NCI-H2029 treated with DMSO at 0.1 percent for 48 hours (cell line): ENCODE measurements around the gene NUAK2.
"Not testable (repeated sequence)": the region's sequence is repeated elsewhere in the genome, so short reads cannot be mapped to it uniquely, and the experiment has no call there.

Experiments used
- DNase-seq: peaks from one replicate; lab custom pipeline; 2025; lab: John Stamatoyannopoulos, UW

NUAK2 gene

DNA sequence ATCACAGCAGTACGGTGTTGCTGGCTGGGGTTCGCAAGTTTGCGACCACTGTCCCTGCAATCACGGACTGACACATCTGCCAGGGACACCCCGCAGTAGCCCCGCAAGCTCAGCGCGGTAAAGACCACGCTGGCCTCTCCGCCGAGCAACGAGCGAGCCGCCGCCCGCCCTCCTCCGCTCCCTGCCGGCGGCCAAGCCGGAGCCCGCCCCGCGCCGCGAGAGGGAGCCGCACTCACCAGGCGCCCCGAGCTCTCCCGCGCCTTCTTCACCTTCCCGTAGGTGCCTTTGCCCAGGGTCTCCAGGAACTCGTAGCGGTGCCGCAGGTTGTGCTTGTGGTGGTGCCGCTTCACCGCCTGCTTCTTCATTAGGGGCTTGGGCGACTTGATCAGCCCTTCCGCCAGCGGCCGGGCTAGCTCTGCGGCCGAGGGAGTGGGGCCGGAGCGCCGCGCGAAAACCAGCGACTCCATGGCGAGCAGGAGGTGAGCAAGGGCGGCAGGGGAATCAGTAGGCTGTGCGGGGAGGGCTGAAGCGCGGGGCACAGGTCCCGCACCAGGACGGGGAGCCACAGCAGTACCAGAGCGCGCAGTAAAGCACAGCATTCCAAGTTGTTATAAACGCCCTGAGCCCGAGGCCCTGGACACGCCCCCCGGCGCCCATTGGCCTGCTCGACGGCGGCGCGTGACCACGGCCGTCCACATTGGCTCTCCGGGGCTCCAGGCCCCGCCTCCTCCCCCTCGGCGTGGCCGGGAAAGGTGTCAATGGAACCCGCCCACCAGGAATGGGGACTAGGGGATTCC, at the start of gene NUAK2:
TSS of gene NUAK2 (minus strand) at position 584 of the 797 bp plus-strand sequence. CDS start at position 467, 117 bp downstream.
- peak; percentile 62 for DNase-seq

DNA sequence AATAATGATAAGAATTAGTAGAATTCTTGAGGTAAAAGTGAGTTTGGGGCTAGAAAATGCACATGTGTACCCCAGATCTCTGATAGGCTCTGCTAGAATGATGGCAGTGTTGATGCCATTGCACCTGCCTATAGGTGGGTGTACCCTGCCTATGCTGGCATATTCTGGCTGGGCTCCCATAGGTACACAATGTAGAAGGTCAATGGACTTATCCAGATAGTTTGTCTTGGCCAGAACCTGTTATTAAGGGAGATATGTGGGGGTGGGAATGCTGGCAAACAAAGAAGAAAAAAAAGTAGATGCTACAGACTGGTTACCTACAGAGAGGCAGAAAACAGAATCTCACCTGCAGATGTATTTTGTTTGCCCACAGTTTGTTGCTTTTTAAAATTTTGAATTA, 49.2 kb upstream of the NUAK2 start:
- peak; percentile 36 for DNase-seq

DNA sequence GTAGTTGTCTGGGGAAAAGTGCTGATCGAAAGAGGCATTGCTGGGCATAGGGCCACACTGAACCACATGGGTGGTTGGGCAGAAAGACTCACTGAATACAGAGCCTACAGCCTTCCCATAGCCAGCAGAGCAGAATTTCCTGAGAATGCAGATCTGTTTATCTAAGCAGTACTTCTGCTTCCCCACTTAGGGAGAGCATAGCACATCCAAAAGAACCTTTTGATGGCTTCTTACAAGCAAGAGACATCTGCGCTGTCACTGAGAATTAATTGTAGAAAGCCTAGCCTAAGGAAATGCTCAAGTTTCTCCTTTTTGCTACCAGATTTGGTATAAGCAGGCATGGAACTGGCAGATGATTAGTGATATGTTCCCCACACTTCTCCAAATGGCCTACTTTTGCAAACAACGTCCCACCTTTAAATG, 48.2 kb upstream of the NUAK2 start:
- DNase-seq, result peak; percentile 39

DNA sequence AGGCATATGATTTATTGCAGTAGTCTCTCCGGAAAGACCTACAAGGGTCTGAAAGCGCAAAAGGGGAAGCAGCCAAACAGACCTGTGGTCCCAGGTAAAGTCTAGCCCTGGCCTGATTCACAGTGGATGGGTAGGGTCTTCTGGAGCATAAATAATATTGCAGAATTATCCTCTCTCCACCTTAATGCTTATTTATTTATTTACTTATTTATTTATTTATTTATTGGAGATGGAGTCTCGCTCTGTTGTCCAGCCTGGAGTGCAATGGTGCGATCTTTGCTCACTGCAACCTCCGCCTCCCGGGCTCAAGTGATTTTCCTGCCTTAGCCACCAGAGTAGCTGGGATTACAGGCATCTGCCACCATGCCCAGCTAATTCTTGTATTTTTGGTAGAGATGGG, 46.9 kb upstream of the NUAK2 start:
- no peak for DNase-seq

DNA sequence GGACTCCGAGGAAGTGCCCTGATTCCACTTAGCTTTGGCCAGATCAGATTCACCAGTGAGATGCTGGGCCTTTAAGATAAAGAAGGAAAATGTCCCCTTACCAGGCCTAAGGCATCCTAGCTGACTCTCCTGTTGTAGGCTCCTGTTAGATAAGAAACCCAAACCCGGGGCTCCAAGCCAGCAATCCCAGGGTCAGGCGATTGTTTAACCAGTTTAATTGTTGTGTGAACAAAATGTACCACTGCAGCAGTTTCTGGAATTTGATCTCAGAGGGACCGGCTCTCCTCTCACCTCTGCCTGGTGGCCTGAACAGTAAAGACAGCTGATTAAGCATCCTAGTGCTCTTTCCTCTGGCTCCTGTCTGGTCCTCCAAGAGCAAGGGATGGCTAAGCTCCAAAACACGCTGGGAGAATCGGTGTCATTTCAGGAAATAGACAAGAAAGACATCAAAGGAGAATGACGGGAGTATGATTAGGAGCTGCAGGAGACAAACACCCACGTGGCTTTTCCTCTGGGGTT, 44.5 kb upstream of the NUAK2 start:
- DNase-seq, result peak; percentile 84

DNA sequence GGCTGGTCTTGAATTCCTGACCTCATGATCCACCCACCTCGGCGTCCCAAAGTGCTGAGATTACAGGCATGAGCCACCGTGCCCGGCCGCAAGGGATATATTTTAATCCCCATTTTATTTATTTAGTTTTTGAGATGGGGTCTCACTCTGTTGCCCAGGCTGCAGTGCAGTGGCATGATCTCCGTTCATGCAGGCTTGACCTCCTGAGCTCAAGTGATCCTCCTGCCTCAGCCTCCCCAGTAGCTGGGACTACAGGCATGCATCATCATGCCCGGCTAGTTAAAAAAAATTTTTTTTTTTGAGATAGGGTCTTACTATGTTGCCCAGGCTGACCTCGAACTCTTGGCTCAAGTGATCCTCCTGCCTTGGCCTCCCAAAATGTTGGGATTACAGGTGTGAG, 43.5 kb upstream of the NUAK2 start:
- DNase-seq, result not testable (repeated sequence)

DNA sequence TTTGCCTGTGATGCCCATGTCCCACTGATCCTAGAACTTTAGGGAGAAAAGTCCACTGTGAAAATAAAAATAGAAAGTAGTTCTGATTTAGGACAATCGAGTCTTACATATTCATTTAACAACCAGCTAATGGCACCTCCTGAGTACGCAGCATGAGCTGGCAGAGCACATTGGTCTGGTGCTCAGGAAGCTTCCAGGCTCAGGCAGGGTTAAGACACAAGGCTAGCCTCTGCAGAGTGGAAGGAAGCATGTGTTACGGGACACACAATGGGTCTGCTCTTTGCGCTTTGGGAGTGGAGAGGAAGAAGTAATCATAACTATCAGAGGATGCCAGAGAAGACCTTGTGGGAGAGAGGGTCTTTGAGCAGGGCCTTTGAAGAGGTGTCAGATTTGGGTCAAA, 39.3 kb upstream of the NUAK2 start:
- DNase-seq, result no peak

DNA sequence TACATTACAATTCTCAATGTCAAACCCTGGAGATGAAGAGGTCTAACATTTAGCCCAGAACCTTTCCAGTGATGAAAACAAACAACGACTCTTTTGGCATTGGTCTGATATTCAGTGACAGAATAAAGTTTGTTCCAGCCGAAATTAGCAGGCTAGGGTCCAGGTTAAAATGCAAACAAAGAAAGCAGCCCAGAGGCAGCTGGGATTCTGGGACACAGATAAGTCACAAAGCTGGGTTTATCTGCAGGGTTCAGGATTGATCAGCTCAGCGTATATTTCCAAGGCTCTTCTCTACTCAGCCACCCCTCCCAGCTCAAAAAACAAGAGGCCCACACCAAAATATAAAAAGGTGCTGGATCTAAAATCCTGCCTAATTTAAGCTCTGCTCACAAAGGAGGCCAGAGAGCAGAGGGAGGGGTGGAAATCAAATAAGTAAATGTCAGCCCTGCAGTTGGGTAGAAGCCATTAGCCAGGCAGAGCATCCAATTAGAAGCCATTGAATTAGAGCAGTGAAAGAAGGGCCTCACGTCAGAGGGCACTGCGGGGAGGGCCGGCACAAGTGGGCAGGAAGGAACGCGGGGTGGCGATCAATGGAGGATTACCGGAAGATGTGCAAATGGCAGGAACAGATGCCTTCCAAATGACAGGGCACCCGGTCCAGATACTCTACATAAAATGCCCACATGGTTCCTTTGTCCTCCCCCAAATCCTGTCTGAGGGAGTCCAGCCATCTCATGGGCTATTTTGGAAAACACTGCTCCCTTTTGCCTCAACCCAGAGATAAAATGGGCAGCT, 38.4 kb upstream of the NUAK2 start:
- no peak for DNase-seq

DNA sequence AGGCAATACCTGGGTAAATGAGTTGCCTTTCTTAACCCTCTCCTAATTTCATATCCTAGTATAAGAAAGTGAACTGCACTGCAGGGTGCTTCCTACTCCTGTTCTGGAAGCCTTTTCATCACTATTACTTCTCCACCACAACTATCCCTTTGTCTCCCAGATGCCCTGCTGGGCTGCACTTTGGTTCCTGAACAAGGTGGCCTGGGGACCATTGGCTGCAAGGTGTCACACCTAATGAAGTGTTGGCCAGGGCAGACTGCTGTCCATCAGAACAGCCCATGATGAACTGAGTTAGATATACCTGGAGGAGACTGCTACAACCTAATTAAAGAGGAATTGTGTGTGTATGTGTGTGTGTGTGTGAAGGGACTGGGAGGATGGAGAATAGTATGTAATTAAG, 37.0 kb upstream of the NUAK2 start:
- DNase-seq, result no peak

DNA sequence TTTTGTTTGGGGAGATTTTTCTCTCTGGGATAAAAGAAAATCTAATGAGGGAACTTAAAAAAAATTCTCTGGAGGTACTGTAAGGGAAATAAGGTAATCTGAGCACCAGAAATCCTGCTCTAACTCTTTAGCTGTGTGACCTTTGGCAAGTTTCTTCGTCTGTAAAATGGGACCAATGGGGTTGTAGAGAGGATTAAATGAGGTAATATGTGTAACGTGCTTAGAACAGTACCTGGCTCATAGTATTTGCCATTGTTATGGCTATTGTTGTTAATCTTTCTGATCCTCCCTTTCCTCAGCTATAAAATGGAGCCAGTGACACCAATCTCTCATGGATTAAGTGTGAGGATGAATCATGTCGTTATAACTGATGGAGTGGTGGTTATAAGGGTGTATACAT, 36.0 kb upstream of the NUAK2 start:
- DNase-seq, result no peak

DNA sequence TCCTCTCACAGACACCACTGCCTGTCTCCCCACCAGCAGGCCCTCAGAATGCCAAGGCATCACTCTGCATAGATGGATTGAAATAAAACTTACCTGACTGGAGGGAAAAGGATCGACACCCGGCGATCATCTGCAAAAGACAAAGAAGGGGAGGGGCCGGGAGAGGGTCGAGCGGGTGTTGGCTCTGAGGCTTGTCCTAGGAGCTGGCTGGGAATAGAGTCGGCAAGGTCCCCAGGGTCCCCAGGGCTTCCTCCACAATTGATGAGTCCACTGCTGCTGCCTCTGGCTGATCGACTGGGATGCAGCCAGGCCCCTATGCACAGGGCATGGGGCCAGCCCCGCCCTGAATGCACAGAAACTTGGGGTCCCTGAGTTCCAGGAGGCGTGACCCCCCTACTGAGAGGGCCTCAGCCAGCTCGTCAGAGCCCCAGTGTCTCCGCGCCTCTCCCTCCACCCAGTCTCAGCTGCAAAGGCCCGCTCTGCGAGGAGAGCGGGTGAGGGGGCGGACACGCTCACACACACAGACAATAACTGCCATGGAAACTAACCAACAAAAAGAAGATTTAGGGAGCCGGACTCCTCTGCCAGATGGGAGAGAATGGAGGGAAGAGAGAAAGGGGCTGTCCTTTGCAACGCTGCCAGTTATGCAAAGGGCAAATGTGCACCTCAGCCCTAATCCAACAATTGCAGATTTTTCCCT, 35.0 kb upstream of the NUAK2 start, which contains the start of gene KLHDC8A:
TSS of gene KLHDC8A (minus strand) at position 483 of the 700 bp plus-strand sequence. CDS start 13,318 bp downstream, outside the sequence.
- DNase-seq, result no peak

DNA sequence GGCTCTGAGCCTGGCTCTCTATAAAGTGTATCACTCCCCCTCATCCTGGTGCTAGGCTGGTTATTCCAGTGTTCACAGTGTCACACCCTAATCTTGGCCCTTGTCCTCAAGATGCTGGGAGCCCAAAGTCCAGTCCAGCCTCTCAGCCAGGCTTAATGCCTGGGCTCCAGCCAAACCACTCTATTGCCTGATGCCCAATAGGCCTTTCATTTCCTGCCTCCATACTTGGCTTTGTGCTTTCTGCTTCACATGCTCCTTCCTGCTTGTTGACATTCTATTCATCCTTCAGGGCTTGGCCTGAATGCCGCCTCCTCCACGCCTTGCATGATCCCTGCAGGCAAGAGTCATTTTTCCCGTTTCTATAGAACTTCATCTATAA, 33.5 kb upstream of the NUAK2 start:
- DNase-seq, result peak; percentile 83

DNA sequence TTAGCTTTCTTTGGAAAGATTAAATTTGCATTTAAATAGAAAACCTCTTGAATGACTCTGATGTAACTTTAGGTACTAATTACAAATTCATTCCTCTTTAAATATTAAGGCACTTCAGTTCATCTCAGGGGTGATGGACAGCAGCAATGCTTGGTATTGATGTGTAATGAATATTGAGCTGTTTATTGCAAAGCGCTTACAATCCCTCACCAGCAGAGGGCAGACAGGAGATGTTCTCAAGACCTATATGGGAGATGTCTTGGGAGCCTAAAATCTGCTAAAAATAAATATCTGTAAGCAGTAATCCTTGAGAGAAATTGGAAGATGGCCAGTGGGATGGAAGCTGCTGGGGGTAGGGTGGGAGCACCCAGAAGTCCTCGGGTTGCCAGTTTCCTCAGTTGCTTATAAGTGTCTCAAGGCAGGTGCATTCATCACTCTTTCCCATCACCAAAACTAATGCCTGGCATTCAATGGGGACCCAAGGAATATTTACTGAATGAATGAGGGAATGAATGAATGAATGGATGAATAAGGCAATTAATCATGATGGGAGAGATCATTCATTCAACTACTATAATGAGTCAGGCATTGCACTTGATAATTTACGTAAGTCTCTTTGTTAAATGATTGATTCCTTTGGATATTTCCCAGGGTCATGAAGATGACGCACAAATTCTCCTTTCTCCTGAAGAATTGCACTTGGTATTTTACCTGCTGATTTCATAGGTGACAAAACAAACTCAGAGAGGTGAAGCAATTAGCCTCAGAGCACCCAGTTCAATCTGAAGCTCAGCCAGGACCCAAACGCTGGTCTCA, 32.9 kb upstream of the NUAK2 start:
- no peak for DNase-seq

DNA sequence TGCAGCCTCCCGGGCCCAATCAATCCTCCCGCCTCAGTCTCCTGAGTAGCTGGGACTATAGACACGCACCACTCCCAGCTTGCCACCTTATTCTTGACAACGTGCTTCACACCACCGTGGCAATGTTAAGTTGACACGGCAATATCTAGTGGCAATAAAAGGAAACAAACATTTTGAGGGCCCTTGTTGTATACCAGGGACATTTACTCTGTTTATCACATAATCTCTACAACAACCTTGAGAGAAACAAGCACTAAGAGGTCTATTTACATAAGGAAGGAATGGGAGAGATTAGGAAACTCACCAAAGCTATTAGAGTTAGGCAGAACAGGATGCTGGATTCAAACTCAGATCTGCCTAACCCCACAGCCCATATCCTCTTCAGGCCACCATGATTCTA, 32.1 kb upstream of the NUAK2 start:
- peak; percentile 45 for DNase-seq

DNA sequence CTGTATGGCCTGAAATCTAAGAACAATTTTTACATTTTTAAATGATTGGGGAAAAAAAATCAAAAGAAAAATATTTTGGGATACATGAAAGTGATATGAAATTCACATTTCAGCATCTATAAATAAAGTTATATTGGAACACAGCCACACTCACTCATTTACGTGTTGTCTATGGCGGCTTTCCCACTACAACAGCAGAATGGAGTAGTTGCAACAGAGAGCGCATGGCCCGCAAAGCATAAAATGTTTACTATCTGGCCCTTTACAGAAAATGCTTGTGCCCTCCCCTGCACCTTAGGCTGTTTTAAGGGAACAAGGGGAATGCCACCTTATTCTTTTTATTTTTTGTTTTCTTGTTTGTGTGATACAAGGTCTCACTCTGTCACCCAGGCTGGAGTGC, 31.6 kb upstream of the NUAK2 start:
- DNase-seq, result no peak

DNA sequence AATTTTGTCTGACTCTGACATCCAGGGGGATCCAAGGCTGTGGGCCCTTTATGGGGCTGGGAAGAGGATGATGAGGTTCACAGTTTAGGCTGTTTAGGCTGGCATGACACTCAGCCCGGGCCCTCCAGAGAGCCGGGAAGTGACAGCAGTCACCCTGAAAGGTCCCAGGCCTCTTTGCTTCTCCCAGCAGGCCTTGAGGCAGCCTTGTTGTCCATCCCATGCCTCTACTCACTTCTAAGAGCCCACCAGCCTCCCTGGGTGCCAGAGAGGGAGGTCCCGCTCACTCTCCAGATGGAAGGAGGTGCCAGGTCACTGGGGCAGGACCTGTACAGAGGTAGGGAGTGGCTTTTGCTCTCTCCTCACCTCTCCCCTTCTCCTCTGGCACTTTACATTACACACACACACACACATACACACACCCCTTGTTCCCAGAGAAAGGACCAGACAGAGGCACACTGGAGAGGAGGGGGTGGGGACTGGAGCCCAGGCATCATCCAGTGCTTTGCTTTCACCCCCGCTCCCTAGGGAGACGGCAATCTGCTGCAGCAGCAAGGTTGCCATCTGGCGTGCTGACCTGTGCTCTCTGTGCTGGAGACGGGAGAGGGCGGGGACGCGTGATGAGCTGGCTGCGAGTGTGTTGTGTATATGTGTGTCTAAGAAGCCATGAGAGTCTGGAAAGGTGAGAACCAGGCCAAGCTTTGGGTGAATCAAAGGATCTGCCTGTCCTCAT, 30.6 kb upstream of the NUAK2 start:
- no peak for DNase-seq

DNA sequence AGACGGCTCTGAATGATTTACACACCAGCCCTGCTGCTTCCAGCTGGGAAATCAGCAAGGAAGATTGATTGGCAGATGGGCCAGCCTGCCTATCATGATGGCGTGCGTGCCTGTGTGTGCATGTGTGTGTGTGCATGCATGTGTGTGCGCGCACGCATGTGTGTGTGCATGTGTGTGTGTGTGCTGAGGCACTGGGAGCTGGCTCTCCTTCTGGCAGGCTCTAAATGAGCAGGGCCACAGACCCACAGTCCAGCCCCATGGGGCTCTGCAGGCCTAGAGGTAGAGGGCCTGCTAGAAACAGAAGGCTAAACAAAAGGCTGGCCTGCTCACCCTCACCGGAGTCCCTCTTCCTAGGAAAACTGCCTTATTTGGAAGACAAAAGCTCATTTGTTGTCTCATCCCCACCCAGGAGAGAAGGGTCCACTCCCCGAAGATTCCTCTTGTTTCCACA, 29.2 kb upstream of the NUAK2 start:
- no peak for DNase-seq

DNA sequence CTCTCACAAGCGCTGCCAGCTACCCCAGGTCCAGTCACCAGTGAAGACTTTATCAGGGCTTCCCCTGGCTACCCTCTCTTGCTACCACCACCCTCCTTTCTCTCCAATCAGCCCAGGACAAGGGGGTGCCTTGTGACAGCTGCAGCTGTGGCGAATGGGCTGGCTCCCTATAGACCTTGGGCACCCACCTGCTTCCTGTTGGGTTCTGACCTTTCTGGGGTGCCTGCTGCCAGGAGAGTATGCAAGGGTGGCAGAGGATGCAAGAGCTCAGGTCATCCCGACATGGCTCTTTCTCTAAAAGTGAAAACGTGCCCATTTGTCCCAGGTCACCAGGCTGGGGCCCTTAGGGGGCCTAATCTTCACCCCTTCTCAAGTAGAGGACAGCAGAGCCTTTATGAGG, 28.6 kb upstream of the NUAK2 start:
- no peak for DNase-seq

DNA sequence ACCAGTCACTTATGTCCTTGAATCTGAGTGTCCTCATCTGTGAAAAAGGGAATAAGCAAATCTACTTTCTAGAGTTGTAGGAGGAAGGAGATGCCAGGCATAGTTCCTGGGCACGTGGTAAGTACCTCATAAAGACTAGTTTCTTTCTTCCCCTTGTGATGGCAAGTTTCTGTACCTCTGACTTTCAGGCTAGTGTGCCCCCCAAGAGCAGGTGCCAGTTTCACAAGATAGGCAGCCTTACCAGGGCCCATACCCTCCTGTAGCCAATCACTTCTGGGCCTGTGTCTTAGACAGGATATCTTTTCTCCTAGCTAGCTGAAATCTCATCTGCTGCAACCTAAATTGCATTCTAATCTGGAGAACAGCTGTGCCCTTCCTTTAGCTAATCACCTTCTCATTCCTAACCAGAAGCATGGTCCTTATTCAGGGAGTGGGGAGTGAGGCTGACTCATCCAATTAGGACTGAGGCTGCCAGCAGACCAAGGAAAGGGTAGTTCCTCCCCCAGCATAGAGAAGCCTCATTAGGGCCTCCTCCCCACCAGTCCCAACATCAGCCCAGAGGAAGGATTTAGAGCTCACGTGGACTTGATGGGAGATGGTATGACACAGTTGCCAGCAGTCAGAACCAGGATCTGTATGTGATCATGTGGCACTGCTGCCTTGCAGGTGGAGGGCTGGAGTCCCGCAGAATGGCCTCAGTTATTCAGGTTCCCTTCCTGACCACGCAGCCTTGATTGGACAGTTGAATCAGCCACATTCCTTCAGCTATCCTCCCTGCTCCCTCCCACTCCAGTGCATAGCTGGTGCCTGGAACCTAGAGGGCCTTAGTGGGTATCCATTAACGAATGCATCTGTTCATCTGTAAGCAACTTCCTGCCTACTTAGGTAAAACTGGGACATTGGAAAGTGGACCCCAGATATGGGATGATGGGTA, 27.3 kb upstream of the NUAK2 start:
- no peak for DNase-seq
